ENCODE measurements around the gene TMEM72. TPM values are rescaled to one million over a fixed set of nuclear protein-coding genes. Genes with fewer than 3 reads are reported as not detected.

The TMEM72 gene
- total RNA-seq, 1 experiment from 2014 or later: not detected

GRCh38 chr10:44978570-44979280 is 67.6 kb downstream of the TMEM72 start, which contains the start of gene DEPP1:
DEPP1 (minus strand) TSS chr10:44978809; CDS start chr10:44978030, 779 bp downstream.
- H3K27me3 ChIP-seq (replicated peaks): no peaks in the 10 kb centered on the region
- peak within 1 kb of the TSS; percentile 26 for H3K4me3 ChIP-seq
- peak; percentile 78 to 91 for DNase-seq (ENCODE audit: low read depth in 1 of 2, low spot score in 2 of 2)
- peaks cover 96% of the 10 kb centered on the region for H3K4me1 ChIP-seq (replicated peaks)
- peaks cover 41% of the 10 kb centered on the region for H3K36me3 ChIP-seq
- H3K27ac ChIP-seq: peak within 1 kb of the TSS; percentile 33
- no peaks in the 10 kb centered on the region for H3K9me3 ChIP-seq (replicated peaks)

DNA sequence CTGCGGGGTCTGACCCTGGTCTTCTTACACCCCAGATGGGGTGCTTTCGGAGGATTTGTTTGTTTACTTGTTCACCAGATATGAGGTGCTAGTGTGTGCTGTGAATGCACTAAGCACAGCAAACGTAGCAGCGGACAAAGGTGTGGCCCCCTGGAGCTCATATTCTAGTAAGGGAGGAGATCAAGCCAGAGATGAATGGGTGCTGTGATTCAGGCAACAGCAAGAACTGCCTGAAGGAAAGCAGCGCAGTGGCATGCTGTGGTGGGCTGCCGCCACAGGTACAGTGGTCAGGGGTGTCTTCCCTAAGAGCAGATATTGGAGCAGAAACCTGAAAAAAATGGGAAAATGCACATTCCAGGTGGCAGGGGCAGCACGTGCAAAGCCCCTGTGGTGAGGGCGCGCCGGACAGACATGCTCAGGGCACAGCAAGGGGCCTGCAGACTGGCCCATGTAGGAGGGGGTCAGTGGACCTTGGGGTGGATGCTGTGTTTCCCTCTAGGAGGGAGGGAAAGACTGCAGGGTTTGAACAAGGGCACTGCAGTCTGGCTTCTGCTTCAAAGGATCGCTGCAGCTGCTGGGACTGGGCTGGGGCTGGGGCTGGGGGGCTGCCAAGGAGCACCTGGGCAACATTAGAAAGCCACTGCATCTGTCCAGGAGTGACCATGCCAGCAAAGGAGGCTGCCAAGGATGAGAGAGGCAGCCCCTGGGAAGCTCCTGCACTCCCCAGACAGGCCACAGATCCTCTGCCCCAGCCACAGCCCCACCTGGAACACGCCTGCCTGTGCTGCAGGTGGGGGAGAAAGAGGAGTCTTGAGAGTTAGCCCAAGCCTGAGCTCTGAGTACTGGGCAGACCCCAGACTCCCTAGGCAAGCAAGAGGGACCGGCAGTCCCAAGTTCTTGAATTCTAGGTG is 68.4 kb downstream of the TMEM72 start:
- no peak overlapping the region for H3K4me3 ChIP-seq
- peak overlapping the region; percentile 87 for H3K27ac ChIP-seq
- H3K27me3 ChIP-seq (replicated peaks): no peaks in the 10 kb centered on the region
- DNase-seq (ENCODE audit: low read depth in 1 of 2, low spot score in 2 of 2): no peak
- peaks cover 95% of the 10 kb centered on the region for H3K4me1 ChIP-seq (replicated peaks)
- H3K36me3 ChIP-seq: peaks cover 41% of the 10 kb centered on the region
- H3K9me3 ChIP-seq (replicated peaks): no peaks in the 10 kb centered on the region

DNA sequence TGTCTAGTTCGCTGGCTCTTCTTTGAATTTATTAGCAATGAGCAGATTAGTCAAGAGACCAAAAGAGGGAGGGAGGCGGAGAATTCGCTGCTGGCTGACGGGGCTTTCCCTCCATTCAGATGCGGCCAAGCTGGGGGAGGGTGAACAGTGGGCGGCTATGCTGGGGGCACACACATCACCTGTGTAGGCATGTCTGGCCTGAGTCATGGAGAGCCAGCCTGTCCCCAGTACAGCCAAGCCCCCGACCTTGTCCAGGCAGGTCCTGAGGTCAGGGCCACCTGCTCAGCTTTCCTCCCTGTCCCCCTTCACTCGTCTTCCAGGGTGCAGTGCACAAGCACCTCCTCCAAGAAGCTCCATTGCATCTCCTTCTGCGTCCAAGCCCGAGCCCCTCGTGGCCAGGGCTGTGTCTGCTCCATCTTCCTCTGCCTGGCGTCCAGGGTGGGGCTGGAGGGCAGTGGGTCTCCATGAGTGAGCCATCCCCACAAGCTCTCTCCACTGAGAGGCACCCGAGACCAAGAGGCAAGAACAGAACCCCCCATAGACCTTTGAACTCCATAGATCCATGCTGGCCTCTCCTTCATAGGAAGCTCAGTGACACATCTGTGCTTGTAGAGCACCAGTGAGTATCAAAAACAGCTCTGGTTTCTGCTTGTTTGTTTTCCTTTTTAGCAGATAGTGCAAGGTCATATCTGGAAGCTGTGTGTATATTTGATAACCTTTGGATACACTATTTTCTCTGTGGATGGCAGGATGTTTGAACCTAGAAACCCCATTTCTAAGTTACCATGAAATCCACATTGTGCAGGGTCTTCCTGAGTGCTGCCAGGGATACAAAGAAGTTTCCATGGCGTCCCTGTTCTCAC is 69.4 kb downstream of the TMEM72 start:
- DNase-seq (ENCODE audit: low read depth in 1 of 2, low spot score in 2 of 2): no peak

DNA sequence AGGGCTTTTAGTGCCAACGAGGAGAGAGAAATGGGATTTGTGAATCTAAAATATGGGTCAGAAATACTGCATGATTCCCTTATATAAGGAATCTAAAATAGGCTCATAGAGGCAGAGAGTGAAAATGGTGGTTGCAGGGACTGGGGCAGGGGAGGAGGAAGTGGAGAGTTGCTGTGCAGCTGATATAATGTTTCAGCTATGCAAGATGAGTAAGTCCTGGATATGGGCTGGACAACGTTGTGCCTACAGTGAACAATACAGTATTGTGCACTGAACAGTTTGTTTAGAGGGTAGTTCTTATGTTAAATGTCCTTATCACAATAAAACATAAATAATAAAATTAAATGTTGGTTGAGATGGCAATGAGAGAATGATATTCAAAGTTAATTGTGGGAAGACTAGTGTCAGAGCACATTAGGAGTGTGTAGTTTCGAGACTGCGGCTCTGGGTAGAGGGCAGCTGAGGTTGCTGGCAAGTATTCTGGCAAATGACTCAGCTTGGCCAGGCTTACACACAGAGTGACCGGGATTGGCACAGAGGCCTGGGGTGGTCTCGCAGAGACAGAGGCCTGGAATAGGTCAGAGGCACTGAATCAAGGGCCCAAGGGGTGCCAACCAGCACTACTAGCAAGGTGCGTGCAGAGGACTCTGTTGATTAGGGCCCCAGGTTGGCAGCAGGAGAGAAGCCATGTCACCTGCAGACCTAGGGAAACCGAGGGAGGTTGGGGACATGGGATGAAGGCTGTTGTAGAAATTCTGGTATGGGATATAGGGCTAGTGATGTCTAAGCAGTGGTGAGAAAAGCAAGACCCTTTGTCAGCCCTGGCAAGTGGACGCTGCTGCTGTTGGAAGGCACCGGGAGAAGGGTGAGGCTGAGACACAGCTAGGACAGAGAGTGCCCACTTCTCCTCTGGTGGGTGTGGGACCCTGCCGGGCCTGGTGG is 70.3 kb downstream of the TMEM72 start:
- peaks cover 49% of the 10 kb centered on the region for H3K36me3 ChIP-seq
- peak overlapping the region; percentile 87 for H3K27ac ChIP-seq
- no peaks in the 10 kb centered on the region for H3K9me3 ChIP-seq (replicated peaks)
- H3K4me3 ChIP-seq: no peak overlapping the region
- peaks cover 97% of the 10 kb centered on the region for H3K4me1 ChIP-seq (replicated peaks)
- DNase-seq (ENCODE audit: low read depth in 1 of 2, low spot score in 2 of 2): peak; percentile 88 to 90
- no peaks in the 10 kb centered on the region for H3K27me3 ChIP-seq (replicated peaks)

More for the DNA sequence above, 69.4 kb downstream of the TMEM72 start:
- Histone ChIP-seq H3K27ac (peak overlapping the region; percentile 87), H3K4me3 (no peak overlapping the region), H3K36me3 (peaks cover 47% of the 10 kb centered on the region), H3K4me1 (replicated peaks) (peaks cover 97% of the 10 kb centered on the region), H3K9me3 (replicated peaks) (no peaks in the 10 kb centered on the region), H3K27me3 (replicated peaks) (no peaks in the 10 kb centered on the region)

GRCh38 chr10:44982114-44982460 is 71.0 kb downstream of the TMEM72 start:
- Histone ChIP-seq H3K4me3 (no peak overlapping the region), H3K36me3 (peaks cover 43% of the 10 kb centered on the region), H3K27ac (peak overlapping the region; percentile 87), H3K9me3 (replicated peaks) (no peaks in the 10 kb centered on the region), H3K27me3 (replicated peaks) (no peaks in the 10 kb centered on the region), H3K4me1 (replicated peaks) (peaks cover 97% of the 10 kb centered on the region)
- peak; percentile 37 to 66 for DNase-seq (ENCODE audit: low read depth in 1 of 2, low spot score in 2 of 2)

- H3K9me3 ChIP-seq (replicated peaks): no peaks in the 10 kb centered on the region
- no peak overlapping the region for H3K4me3 ChIP-seq
- H3K27ac ChIP-seq: peak overlapping the region; percentile 87; the same call in 1 of the 2 replicates
- DNase-seq (ENCODE audit: low read depth in 1 of 2, low spot score in 2 of 2): no peak
- H3K27me3 ChIP-seq (replicated peaks): no peaks in the 10 kb centered on the region
- peaks cover 97% of the 10 kb centered on the region for H3K4me1 ChIP-seq (replicated peaks)
- H3K36me3 ChIP-seq: peaks cover 39% of the 10 kb centered on the region
Observed at GRCh38 chr10:44982496-44982895, 71.4 kb downstream of the TMEM72 start.

DNA sequence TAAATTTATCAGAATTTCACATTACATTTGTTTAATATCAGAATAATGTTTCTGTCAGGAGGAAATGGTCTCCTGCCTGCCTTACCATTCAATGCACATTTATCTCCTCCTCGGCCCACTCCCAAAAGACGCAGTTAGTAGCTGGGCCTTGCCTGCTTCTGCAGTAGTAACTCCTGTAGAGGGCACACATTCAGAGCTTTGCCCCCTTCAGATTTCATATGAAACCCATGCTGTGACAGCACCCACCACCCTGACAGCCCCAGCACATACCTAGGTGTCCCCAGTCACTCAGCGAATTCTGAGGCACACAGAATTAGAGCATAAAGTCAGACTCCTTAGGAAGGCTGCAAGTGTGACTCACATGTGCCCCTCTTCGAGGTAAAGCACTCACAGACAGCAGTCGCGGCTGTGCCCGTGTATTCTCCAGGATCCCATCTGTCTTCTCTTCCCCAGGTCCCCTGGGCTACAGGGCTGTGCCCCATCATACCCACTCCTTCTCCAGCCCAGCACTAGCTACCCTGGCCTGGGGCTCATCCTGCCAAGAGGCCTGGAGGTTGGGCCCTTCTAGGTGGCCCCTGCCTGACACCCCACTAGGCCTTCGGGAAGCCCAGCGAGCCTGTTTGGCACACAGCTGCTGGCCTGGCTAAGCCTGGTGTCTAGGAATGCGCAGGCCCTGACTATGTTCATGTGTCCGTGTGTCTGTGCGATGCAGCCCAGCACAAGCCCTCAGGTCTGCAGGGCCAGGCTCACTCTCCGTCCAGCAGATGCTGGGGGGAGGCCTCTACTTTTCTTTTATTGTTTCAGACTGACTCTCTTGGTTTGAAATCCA is 72.1 kb downstream of the TMEM72 start:
- H3K4me3 ChIP-seq: no peak overlapping the region
- peaks cover 96% of the 10 kb centered on the region for H3K4me1 ChIP-seq (replicated peaks)
- no peaks in the 10 kb centered on the region for H3K27me3 ChIP-seq (replicated peaks)
- no peak overlapping the region for H3K27ac ChIP-seq
- no peaks in the 10 kb centered on the region for H3K9me3 ChIP-seq (replicated peaks)
- peaks cover 34% of the 10 kb centered on the region for H3K36me3 ChIP-seq
- no peak for DNase-seq (ENCODE audit: low read depth in 1 of 2, low spot score in 2 of 2)

- Histone ChIP-seq H3K27me3 (replicated peaks) (no peaks in the 10 kb centered on the region), H3K36me3 (peaks cover 38% of the 10 kb centered on the region), H3K9me3 (replicated peaks) (no peaks in the 10 kb centered on the region), H3K4me3 (no peak overlapping the region), H3K4me1 (replicated peaks) (peaks cover 90% of the 10 kb centered on the region), H3K27ac (no peak overlapping the region)
- DNase-seq (ENCODE audit: low read depth in 1 of 2, low spot score in 2 of 2): no peak
Observed at GRCh38 chr10:44983895-44984278, 72.8 kb downstream of the TMEM72 start.

- DNase-seq (ENCODE audit: low read depth in 1 of 2, low spot score in 2 of 2): no peak
- H3K9me3 ChIP-seq (replicated peaks): no peaks in the 10 kb centered on the region
- no peak overlapping the region for H3K4me3 ChIP-seq
- peaks cover 82% of the 10 kb centered on the region for H3K4me1 ChIP-seq (replicated peaks)
- peaks cover 45% of the 10 kb centered on the region for H3K36me3 ChIP-seq
- H3K27ac ChIP-seq: peak overlapping the region; percentile 76
- no peaks in the 10 kb centered on the region for H3K27me3 ChIP-seq (replicated peaks)
Observed at GRCh38 chr10:44984671-44985101, 73.5 kb downstream of the TMEM72 start.

- Histone ChIP-seq H3K36me3 (peaks cover 45% of the 10 kb centered on the region), H3K4me3 (no peak overlapping the region), H3K9me3 (replicated peaks) (no peaks in the 10 kb centered on the region), H3K27ac (peak overlapping the region; percentile 76), H3K27me3 (replicated peaks) (no peaks in the 10 kb centered on the region), H3K4me1 (replicated peaks) (peaks cover 80% of the 10 kb centered on the region)
- peak in 1 of 2 experiments; percentile 76 for DNase-seq (ENCODE audit: low read depth in 1 of 2, low spot score in 2 of 2)
Observed at GRCh38 chr10:44985175-44985681, 74.1 kb downstream of the TMEM72 start.

DNA sequence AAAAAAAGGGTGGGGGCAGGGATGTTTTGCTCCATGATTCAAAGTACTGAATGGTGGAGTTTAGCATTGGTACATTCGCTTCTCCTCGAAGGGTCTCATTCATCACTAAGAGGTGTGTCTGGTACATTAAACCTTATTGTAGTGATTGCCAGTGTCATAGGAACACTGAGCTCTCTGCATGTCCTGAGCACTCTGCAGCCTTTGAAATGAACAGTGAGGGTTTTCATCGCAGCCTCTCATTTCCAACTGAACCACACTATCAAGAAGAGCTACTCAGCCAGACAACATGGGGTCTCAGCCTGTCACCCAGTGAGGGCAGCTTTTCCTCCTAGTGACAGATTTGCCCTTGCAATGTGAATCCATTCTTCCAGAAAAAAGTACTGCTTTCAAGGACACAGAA is 75.0 kb downstream of the TMEM72 start:
- Histone ChIP-seq H3K27ac (peak overlapping the region; percentile 76), H3K27me3 (replicated peaks) (no peaks in the 10 kb centered on the region), H3K9me3 (replicated peaks) (no peaks in the 10 kb centered on the region), H3K36me3 (peaks cover 48% of the 10 kb centered on the region), H3K4me1 (replicated peaks) (peaks cover 80% of the 10 kb centered on the region), H3K4me3 (no peak overlapping the region)
- DNase-seq (ENCODE audit: low read depth in 1 of 2, low spot score in 2 of 2): no peak
